Pons (tissue), 1 donor: Measurements from ENCODE around the gene U2AF1L4.

Experiments used
- DNase-seq: peaks from one replicate; pipeline ENCODE4 v3.0.0-alpha.2; 2016; ENCODE audit warnings: low spot score

The U2AF1L4 gene

GRCh38 chr19:35745328-35746086 is at the start of gene U2AF1L4, which contains the start of gene PSENEN:
TSS of gene U2AF1L4 (minus strand) at chr19:35745418. CDS start at chr19:35745391, 27 bp downstream.
TSS of gene PSENEN (plus strand) at chr19:35745651. CDS start at chr19:35745931, 280 bp downstream.
- peak; percentile 100 for DNase-seq

GRCh38 chr19:35793381-35794165 is 48.4 kb upstream of the U2AF1L4 start:
- no peak for DNase-seq

GRCh38 chr19:35792888-35793287 is 47.7 kb upstream of the U2AF1L4 start:
- no peak for DNase-seq

- DNase-seq = no peak
These were observed 47.1 kb upstream of the U2AF1L4 start for GRCh38 chr19:35792312-35792711.

GRCh38 chr19:35791814-35792279 is 46.6 kb upstream of the U2AF1L4 start:
- DNase-seq = no peak

GRCh38 chr19:35790981-35791813 is 46.0 kb upstream of the U2AF1L4 start:
- DNase-seq = no peak

GRCh38 chr19:35789978-35790944 is 45.0 kb upstream of the U2AF1L4 start:
- DNase-seq = no peak

- no peak for DNase-seq
These were observed 44.2 kb upstream of the U2AF1L4 start for GRCh38 chr19:35789195-35789977.

GRCh38 chr19:35788205-35788960 is 43.2 kb upstream of the U2AF1L4 start:
- DNase-seq = no peak

- DNase-seq = no peak
These were observed 42.1 kb upstream of the U2AF1L4 start for GRCh38 chr19:35787227-35787799.

- DNase-seq = no peak
These were observed 41.3 kb upstream of the U2AF1L4 start for GRCh38 chr19:35786299-35787160.

GRCh38 chr19:35785339-35785627 is 40.1 kb upstream of the U2AF1L4 start:
- no peak for DNase-seq

- no peak for DNase-seq
These were observed 39.5 kb upstream of the U2AF1L4 start for GRCh38 chr19:35784503-35785338.

- no peak for DNase-seq
These were observed 38.5 kb upstream of the U2AF1L4 start for GRCh38 chr19:35783469-35784434.

GRCh38 chr19:35782589-35782988 is 37.4 kb upstream of the U2AF1L4 start:
- DNase-seq = no peak

GRCh38 chr19:35781650-35782049 is 36.4 kb upstream of the U2AF1L4 start:
- no peak for DNase-seq
